T-helper 9 cell (primary cell): Measurements from ENCODE around the gene RBM42.
"Not testable (repeated sequence)": the region's sequence is repeated elsewhere in the genome, so short reads cannot be mapped to it uniquely, and the experiment has no call there.

Source experiments
- DNase-seq: peaks from one replicate; pipeline ENCODE4 v3.0.0-alpha.2; 2020
- total RNA-seq, 2 donors: gene quantifications; one replicate each; lab custom pipeline; 2026; lab: John Stamatoyannopoulos, UW

Gene RBM42
- total RNA-seq: 27.0 to 55.1 reads per million in 2 donors

GRCh38 chr19:35628565-35629331 lies at the start of gene RBM42:
Gene RBM42, plus strand, starts transcription at chr19:35629036. Its CDS starts 118 bp downstream, at chr19:35629154.
- peak; percentile 95 for DNase-seq

GRCh38 chr19:35582760-35583159 lies 46.1 kb upstream of the RBM42 start:
- no peak for DNase-seq

GRCh38 chr19:35585848-35586247 lies 43.0 kb upstream of the RBM42 start, which contains the start of gene PMIS2:
Gene PMIS2, plus strand, starts transcription at chr19:35586173. Its CDS starts 87 bp downstream, at chr19:35586260.
- no peak for DNase-seq

- no peak for DNase-seq
These were observed 41.5 kb upstream of the RBM42 start for GRCh38 chr19:35587321-35587720.

GRCh38 chr19:35590875-35591274 lies 38.0 kb upstream of the RBM42 start:
- no peak for DNase-seq

GRCh38 chr19:35592226-35592625 lies 36.6 kb upstream of the RBM42 start:
- DNase-seq: no peak

- DNase-seq: not testable (repeated sequence)
These were observed 33.8 kb upstream of the RBM42 start for GRCh38 chr19:35595026-35595425.

GRCh38 chr19:35595928-35596327 lies 32.9 kb upstream of the RBM42 start:
- no peak for DNase-seq

- no peak for DNase-seq
These were observed 32.4 kb upstream of the RBM42 start for GRCh38 chr19:35596366-35596999.

- no peak for DNase-seq
These were observed 26.9 kb upstream of the RBM42 start for GRCh38 chr19:35601971-35602370.

GRCh38 chr19:35604436-35604835 lies 24.4 kb upstream of the RBM42 start:
- DNase-seq: not testable (repeated sequence)

- DNase-seq: not testable (repeated sequence)
These were observed 21.7 kb upstream of the RBM42 start for GRCh38 chr19:35607170-35607569.

GRCh38 chr19:35607661-35608060 lies 21.2 kb upstream of the RBM42 start:
- no peak for DNase-seq

GRCh38 chr19:35608251-35608650 lies 20.6 kb upstream of the RBM42 start:
- no peak for DNase-seq

- DNase-seq: no peak
These were observed 18.9 kb upstream of the RBM42 start for GRCh38 chr19:35609851-35610353.

- DNase-seq: no peak
These were observed 16.6 kb upstream of the RBM42 start for GRCh38 chr19:35612224-35612558.

GRCh38 chr19:35612559-35613321 lies 16.1 kb upstream of the RBM42 start, which contains the start of gene HAUS5:
Gene HAUS5, plus strand, starts transcription at chr19:35612735. Its CDS starts 60 bp downstream, at chr19:35612795.
- DNase-seq: peak; percentile 96

GRCh38 chr19:35613574-35613973 lies 15.3 kb upstream of the RBM42 start:
- DNase-seq: no peak

- DNase-seq: no peak
These were observed 13.8 kb upstream of the RBM42 start for GRCh38 chr19:35615036-35615435.

GRCh38 chr19:35618857-35619256 lies 10.0 kb upstream of the RBM42 start:
- no peak for DNase-seq

GRCh38 chr19:35619290-35619923 lies 9.4 kb upstream of the RBM42 start:
- DNase-seq: no peak

- no peak for DNase-seq
These were observed 8.8 kb upstream of the RBM42 start for GRCh38 chr19:35620001-35620400.

- DNase-seq: no peak
These were observed 7.1 kb upstream of the RBM42 start for GRCh38 chr19:35621708-35622107.
